B cell (primary cell): ENCODE measurements around the gene LTBP3. TPM values are rescaled to one million over a fixed set of nuclear protein-coding genes. Genes with fewer than 3 reads are reported as not detected.

ENCODE experiments used
- ATAC-seq: fragments of 200-7000 bp; cut with Tn5 transposase; one replicate; pipeline ENCODE4 v1.10.0; 2021; ENCODE audit warnings: low read depth, mild to moderate bottlenecking, moderate number of reproducible peaks, moderate library complexity
- CTCF ChIA-PET: fragments of 350-600 bp; sonication (Branson Sonifier 250); formaldehyde crosslinking; loops from one replicate; lab custom pipeline; 2021; ENCODE audit warnings: antibody characterized with exemption, inconsistent platforms; lab: Charles Lee
- POLR2A ChIA-PET: fragments of 350-600 bp; sonication (Branson Sonifier 250); formaldehyde crosslinking; loops from one replicate; lab custom pipeline; 2021; ENCODE audit warnings: antibody characterized with exemption; lab: Charles Lee
- DNase-seq: peaks from one replicate; pipeline ENCODE4 v3.0.0; 2013
- H2AFZ ChIP-seq: 2 replicates; pipeline ENCODE4 v1.6.1; 2012; ENCODE audit warnings: mild to moderate bottlenecking, low read depth, low read length; ENCODE audit not compliant: insufficient read depth, poor library complexity, severe bottlenecking
- H3K27ac ChIP-seq, 2 donors: 1 replicate in 1 of 2; 2 replicates in 1 of 2; pipeline ENCODE4 v1.5.1; 2012 to 2013; ENCODE audit warnings: low read length in 2 of 2, mild to moderate bottlenecking in 2 of 2, moderate library complexity in 1 of 2
- H3K27me3 ChIP-seq, 4 experiments: fragments of 200-600 bp in 1 of 4; sonication (generic) in 1 of 4; replicated peaks in 1 of 4; 1 replicate in 2 of 4; 2 replicates in 2 of 4; pipeline versions ENCODE4 v1.6.1 to v1.7.0; 2013 to 2016; ENCODE audit warnings: low read length in 3 of 4, mild to moderate bottlenecking in 2 of 4, mixed read lengths in 1 of 4, moderate library complexity in 1 of 4; ENCODE audit not compliant: insufficient read depth in 4 of 4, control insufficient read depth in 3 of 4; ENCODE audit errors: control extremely low read depth in 1 of 4
- H3K36me3 ChIP-seq, 2 experiments: replicated peaks in 1 of 2; 1 replicate in 1 of 2; 2 replicates in 1 of 2; pipeline versions ENCODE4 v1.6.1 to v1.7.1; 2013; ENCODE audit warnings: low read length in 1 of 2; ENCODE audit not compliant: insufficient read depth in 2 of 2, control insufficient read depth in 1 of 2; ENCODE audit errors: control extremely low read depth in 1 of 2, extremely low read depth in 1 of 2
- H3K4me1 ChIP-seq, 2 donors: fragments of 200-600 bp in 1 of 2; sonication (generic) in 1 of 2; 1 replicate in 1 of 2; 2 replicates in 1 of 2; pipeline versions ENCODE4 v1.5.1 to v1.6.1; 2013 to 2017; ENCODE audit warnings: low read length in 2 of 2; ENCODE audit not compliant: control insufficient read depth in 2 of 2, insufficient read depth in 2 of 2
- H3K4me2 ChIP-seq: replicated peaks from 2 replicates; pipeline ENCODE3; 2012; ENCODE audit warnings: mild to moderate bottlenecking, low read depth, low read length; ENCODE audit not compliant: poor library complexity, severe bottlenecking
- H3K4me3 ChIP-seq, 5 experiments: fragments of 200-600 bp in 1 of 5; sonication (generic) in 1 of 5; 1 replicate in 3 of 5; 2 replicates in 2 of 5; pipeline versions ENCODE4 v1.5.1 to v1.7.0; 2011 to 2016; ENCODE audit warnings: low read length in 4 of 5, mild to moderate bottlenecking in 4 of 5, low read depth in 2 of 5, control low read depth in 1 of 5, moderate library complexity in 1 of 5; ENCODE audit not compliant: insufficient read depth in 1 of 5; ENCODE audit errors: control extremely low read depth in 1 of 5, extremely low read depth in 1 of 5
- H3K79me2 ChIP-seq: fragments of 200-600 bp; sonication (generic); one replicate; pipeline ENCODE4 v1.6.0; 2016; ENCODE audit warnings: low read length; ENCODE audit not compliant: control insufficient read depth, insufficient read depth
- H3K9ac ChIP-seq: fragments of 200-600 bp; sonication (generic); 2 replicates; pipeline ENCODE4 v1.6.1; 2017; ENCODE audit warnings: mild to moderate bottlenecking, low read length, moderate library complexity
- H3K9me3 ChIP-seq, 3 donors: one replicate each; pipeline versions ENCODE4 v1.6.1 to v1.7.1; 2013; ENCODE audit warnings: low read length in 2 of 3; ENCODE audit not compliant: control insufficient read depth in 2 of 3, insufficient read depth in 1 of 3; ENCODE audit errors: control extremely low read depth in 1 of 3
- H4K20me1 ChIP-seq: 2 replicates; pipeline ENCODE4 v1.6.0; 2012; ENCODE audit warnings: mild to moderate bottlenecking, low read length; ENCODE audit not compliant: insufficient read depth, control insufficient read depth, poor library complexity, severe bottlenecking
- H3K27ac Mint-ChIP-seq: one replicate; pipeline ENCODE4 v1.8.0; 2021; ENCODE audit warnings: mixed read lengths
- H3K27me3 Mint-ChIP-seq: one replicate; pipeline ENCODE4 v1.8.0; 2021; ENCODE audit warnings: mixed read lengths
- H3K4me1 Mint-ChIP-seq: one replicate; pipeline ENCODE4 v1.8.0; 2021; ENCODE audit warnings: mixed read lengths
- H3K4me3 Mint-ChIP-seq: one replicate; pipeline ENCODE4 v1.8.0; 2021; ENCODE audit warnings: mixed read lengths
- H3K9me3 Mint-ChIP-seq: one replicate; pipeline ENCODE4 v1.8.0; 2022; ENCODE audit warnings: mixed read lengths; ENCODE audit not compliant: insufficient read depth
- CTCF ChIP-seq: fragments of 200-600 bp; IDR thresholded peaks from one replicate; pipeline ENCODE4 v1.8.0; 2022; ENCODE audit warnings: antibody characterized with exemption, mild to moderate bottlenecking
- EZH2 ChIP-seq: IDR thresholded peaks from 2 replicates; pipeline ENCODE4 v1.6.1; 2012; ENCODE audit warnings: borderline replicate concordance, low read depth, mild to moderate bottlenecking, moderate library complexity, low read length; ENCODE audit not compliant: insufficient read depth, poor library complexity, severe bottlenecking
- WGBS: methylation state at CpG from one replicate; pipeline ENCODE4 v1.1.5; 2013; ENCODE audit warnings: missing lambda C conversion rate; ENCODE audit not compliant: insufficient coverage; 5-methylcytosine and 5-hydroxymethylcytosine counted together
- intact Hi-C: fragments of 100-400 bp; cut with micrococcal nuclease; formaldehyde crosslinking; loops from one replicate; pipeline ENCODE4 v1.10.0; 2022
- polyA plus RNA-seq: library from polyadenylated mRNA; depleted of rRNA; stranded (reverse); fragments of >200 nt; gene quantifications from 2 replicates; pipeline ENCODE4 v1.2.3, GENCODE V29; 2012
- total RNA-seq, 2 donors: library from RNA; stranded (reverse); fragments of 120-200 nt in 1 of 2; gene quantifications; 1 replicate in 1 of 2; 2 replicates in 1 of 2; pipeline versions ENCODE4 v1.2.3 to v1.2.4, GENCODE V29; 2013 to 2022

LTBP3 gene
- total and polyA plus RNA-seq, 2 donors (not counting 1 experiment from before 2014, with no cell fraction given), result 65.1 to 69.0 TPM

- ATAC-seq (no peak), DNase-seq (no peak)
- Histone ChIP-seq H3K9ac (no peak overlapping the region), H3K36me3 (peaks cover 6 to 61% of the 10 kb centered on the region in 2 experiments), H3K27me3 (no peaks in the 10 kb centered on the region), H3K79me2 (peaks cover under 1% of the 10 kb centered on the region), H3K4me1 (peaks cover 10 to 25% of the 10 kb centered on the region in 2 donors), H3K27ac (peak overlapping the region in 1 of 2 donors; percentile 16), H4K20me1 (peaks cover 15% of the 10 kb centered on the region), H3K9me3 (no peaks in the 10 kb centered on the region), H2AFZ (no peak overlapping the region), H3K4me3 (no peak overlapping the region), H3K4me2 (no peak overlapping the region)
- Mint-ChIP-seq H3K4me3 (no peak overlapping the region), H3K4me1 (peaks cover 29% of the 10 kb centered on the region), H3K27me3 (no peaks in the 10 kb centered on the region), H3K27ac (peak overlapping the region; percentile 4), H3K9me3 (no peaks in the 10 kb centered on the region)
- no peak for TF ChIP-seq CTCF
- TF ChIP-seq EZH2, result no peak
- 94% methylated on average over 3 of the region's 3 CpGs for WGBS
- intact Hi-C loops, result no loop called here
- CTCF ChIA-PET, result interaction anchor here (1.5 to 2.6 kb wide), 3 partner anchors 10 to 42 kb away, joined by 3 to 7 read pairs (median 7); partner anchors contain the start of gene FAM89B
- POLR2A ChIA-PET, result interaction anchor here (1.3 kb wide), 1 partner anchor 28 kb away, joined by 4 read pairs; no protein-coding TSS in a partner anchor
These were observed 23.8 kb upstream of the LTBP3 start for GRCh38 chr11:65581928-65582327.

- Histone ChIP-seq H2AFZ (no peak overlapping the region), H3K4me2 (no peak overlapping the region), H4K20me1 (peaks cover 15% of the 10 kb centered on the region), H3K36me3 (peaks cover 6 to 55% of the 10 kb centered on the region in 2 experiments), H3K79me2 (peaks cover 8% of the 10 kb centered on the region), H3K27ac (no peak overlapping the region), H3K27me3 (no peaks in the 10 kb centered on the region), H3K9me3 (no peaks in the 10 kb centered on the region), H3K9ac (no peak overlapping the region), H3K4me3 (no peak overlapping the region), H3K4me1 (peaks cover 16 to 23% of the 10 kb centered on the region in 2 donors)
- no peak overlapping the region for H3K4me3 Mint-ChIP-seq
- no peak overlapping the region for H3K27ac Mint-ChIP-seq
- TF ChIP-seq CTCF (no peak), EZH2 (no peak)
- POLR2A ChIA-PET, result interaction anchor here (1.3 kb wide), 1 partner anchor 29 kb away, joined by 4 read pairs; no protein-coding TSS in a partner anchor
- intact Hi-C loops, result no loop called here
- no peak for ATAC-seq
- no peaks in the 10 kb centered on the region for H3K27me3 Mint-ChIP-seq
- H3K9me3 Mint-ChIP-seq, result no peaks in the 10 kb centered on the region
- CTCF ChIA-PET, result interaction anchor here (2.6 kb wide), 1 partner anchor 13 kb away, joined by 7 read pairs; no protein-coding TSS in a partner anchor
- H3K4me1 Mint-ChIP-seq, result peaks cover 25% of the 10 kb centered on the region
- WGBS, result 92% methylated on average over 1 of the region's 8 CpGs
- no peak for DNase-seq
These were observed 22.6 kb upstream of the LTBP3 start for GRCh38 chr11:65580756-65581155.
